IPS-15b (cell line): ENCODE results near the gene DIPK1B.
"Not testable (repeated sequence)": the region's sequence is repeated elsewhere in the genome, so short reads cannot be mapped to it uniquely, and the experiment has no call there.

Experiments
- H3K27me3 ChIP-seq: one replicate; pipeline ENCODE4 v1.6.1; 2013; ENCODE audit warnings: low read length; ENCODE audit not compliant: control insufficient read depth, insufficient read depth
- H3K36me3 ChIP-seq: one replicate; pipeline ENCODE4 v1.6.1; 2013; ENCODE audit warnings: low read length; ENCODE audit not compliant: control insufficient read depth, insufficient read depth
- H3K4me1 ChIP-seq: one replicate; pipeline ENCODE4 v1.6.1; 2013; ENCODE audit warnings: mild to moderate bottlenecking, low read length; ENCODE audit not compliant: control insufficient read depth, insufficient read depth
- H3K4me3 ChIP-seq: one replicate; pipeline ENCODE4 v1.5.1; 2013; ENCODE audit warnings: low read depth, low read length
- H3K9ac ChIP-seq: one replicate; pipeline ENCODE4 v1.6.1; 2013; ENCODE audit warnings: low read depth, mild to moderate bottlenecking, low read length
- H3K9me3 ChIP-seq: one replicate; pipeline ENCODE4 v1.6.1; 2013; ENCODE audit warnings: mild to moderate bottlenecking, low read length; ENCODE audit not compliant: control insufficient read depth, insufficient read depth

Gene DIPK1B

DNA sequence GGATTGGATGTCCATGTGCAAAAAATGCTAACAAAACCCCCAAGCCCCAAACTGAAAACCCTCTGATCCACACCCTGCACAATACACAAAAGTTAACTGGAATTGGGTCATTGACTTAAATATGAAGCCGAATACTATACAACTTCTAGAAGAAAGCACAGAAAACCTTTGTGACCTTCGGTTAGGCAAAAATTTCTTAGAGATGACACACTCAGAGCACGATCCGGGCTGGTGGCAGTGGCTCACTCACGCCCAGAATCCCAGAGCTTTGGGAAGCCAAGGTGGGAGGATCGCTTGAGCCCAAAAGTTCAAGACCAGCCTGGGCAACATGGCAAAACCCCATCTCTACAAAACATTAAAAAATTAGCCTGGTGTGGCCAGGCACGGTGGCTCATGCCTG is 1.8 kb upstream of the DIPK1B start:
- H3K4me1 ChIP-seq = no peaks in the 10 kb centered on the region
- H3K4me3 ChIP-seq = no peak overlapping the region
- no peak overlapping the region for H3K9ac ChIP-seq
- peaks cover 5% of the 10 kb centered on the region for H3K27me3 ChIP-seq
- H3K36me3 ChIP-seq = peaks cover 12% of the 10 kb centered on the region
- no peaks in the 10 kb centered on the region for H3K9me3 ChIP-seq

DNA sequence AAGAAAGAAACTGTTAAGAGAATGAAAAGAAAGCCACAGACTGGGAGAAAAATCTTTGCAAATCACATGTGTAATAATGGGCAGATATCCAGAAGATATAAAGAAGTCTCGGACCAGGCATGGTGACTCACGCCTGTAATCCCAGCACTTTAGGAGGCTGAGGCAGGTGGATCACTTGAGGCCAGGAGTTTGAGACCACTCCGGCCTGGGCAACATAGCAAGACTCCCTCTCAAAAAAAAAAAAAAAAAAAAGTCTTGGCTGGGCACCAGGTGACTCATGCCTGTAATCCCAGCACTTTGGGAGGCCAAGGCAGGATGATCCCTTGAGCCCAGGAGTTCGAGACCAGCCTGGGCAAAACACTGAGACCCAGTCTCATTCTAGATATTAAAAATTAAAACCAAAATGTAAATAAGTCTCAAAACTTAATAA is 1.1 kb upstream of the DIPK1B start:
- H3K4me1 ChIP-seq, H3K9me3 ChIP-seq, H3K27me3 ChIP-seq, H3K9ac ChIP-seq: not testable (repeated sequence)
- Histone ChIP-seq H3K36me3 (peaks cover 12% of the 10 kb centered on the region), H3K4me3 (peak overlapping the region; percentile 77)

DNA sequence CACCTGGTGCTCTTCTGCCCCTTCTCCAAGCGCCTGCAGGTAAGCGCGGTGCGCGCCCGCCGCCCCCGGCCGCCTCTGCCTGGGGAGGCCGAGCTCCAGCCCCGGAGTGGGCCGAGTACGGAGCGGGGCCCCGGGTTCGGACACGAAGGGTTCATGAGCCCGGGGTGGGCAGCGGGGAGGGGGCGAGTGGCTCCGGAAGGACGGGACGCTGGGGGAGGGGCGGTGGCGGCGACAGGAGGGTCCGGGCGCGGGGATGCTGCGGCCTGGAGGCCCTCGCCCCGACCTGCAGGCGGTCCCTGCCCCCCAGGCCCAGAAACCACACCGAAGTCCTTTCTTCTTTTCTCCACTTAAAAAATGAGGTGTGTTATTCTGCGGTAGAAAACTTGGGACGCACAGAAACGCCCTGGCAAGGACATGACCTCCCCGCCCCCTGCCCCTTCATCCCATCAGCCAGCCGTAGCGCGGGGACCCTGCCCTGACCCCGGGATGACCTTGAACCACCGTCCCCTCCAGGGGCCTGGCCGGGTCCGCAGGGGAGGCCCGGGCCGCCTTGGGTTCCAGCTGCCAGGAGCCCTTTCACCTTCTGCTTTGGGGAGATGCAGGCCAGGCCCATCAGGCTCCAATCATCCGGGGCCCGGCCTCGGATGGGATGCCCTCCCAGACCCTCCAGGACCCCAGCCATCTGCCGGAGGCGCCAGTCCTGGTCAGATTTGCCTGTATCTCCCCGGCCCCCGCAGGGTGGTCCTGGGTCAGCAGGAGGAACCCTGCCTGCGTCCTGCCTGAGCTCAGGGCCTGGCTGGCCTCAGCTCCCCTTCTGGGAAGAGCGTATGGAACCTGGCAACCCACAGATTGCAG is 545 bp downstream of the DIPK1B start:
- peak overlapping the region; percentile 60 for H3K9ac ChIP-seq
- H3K4me1 ChIP-seq = no peaks in the 10 kb centered on the region
- H3K36me3 ChIP-seq = peaks cover 12% of the 10 kb centered on the region
- H3K27me3 ChIP-seq = peaks cover 5% of the 10 kb centered on the region
- peak overlapping the region; percentile 54 for H3K4me3 ChIP-seq
- no peaks in the 10 kb centered on the region for H3K9me3 ChIP-seq

DNA sequence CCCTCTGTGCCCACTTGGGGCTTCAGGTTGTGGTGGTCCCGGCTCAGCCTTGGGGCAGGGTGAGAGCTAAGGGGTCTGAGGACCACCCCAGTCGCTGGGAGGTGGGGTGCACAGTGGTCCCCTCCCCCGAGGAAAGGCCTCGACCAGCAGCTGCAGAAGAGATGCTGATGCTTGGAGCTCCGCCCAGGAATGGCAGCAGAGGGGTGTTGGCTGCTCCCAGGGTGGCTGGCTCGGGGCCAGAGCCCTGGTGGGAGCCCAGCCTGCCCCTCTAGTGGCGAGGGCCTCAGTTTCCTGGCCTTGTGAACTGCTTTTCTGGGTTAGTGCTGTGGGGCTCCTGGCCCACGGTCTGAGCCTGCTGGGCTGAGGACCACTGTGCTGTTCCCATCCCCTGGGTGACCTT is 1.2 kb downstream of the DIPK1B start:
- Histone ChIP-seq H3K4me3 (peak overlapping the region; percentile 54), H3K9me3 (no peaks in the 10 kb centered on the region), H3K27me3 (peaks cover 5% of the 10 kb centered on the region), H3K4me1 (no peaks in the 10 kb centered on the region), H3K9ac (peak overlapping the region; percentile 60), H3K36me3 (peaks cover 16% of the 10 kb centered on the region)

DNA sequence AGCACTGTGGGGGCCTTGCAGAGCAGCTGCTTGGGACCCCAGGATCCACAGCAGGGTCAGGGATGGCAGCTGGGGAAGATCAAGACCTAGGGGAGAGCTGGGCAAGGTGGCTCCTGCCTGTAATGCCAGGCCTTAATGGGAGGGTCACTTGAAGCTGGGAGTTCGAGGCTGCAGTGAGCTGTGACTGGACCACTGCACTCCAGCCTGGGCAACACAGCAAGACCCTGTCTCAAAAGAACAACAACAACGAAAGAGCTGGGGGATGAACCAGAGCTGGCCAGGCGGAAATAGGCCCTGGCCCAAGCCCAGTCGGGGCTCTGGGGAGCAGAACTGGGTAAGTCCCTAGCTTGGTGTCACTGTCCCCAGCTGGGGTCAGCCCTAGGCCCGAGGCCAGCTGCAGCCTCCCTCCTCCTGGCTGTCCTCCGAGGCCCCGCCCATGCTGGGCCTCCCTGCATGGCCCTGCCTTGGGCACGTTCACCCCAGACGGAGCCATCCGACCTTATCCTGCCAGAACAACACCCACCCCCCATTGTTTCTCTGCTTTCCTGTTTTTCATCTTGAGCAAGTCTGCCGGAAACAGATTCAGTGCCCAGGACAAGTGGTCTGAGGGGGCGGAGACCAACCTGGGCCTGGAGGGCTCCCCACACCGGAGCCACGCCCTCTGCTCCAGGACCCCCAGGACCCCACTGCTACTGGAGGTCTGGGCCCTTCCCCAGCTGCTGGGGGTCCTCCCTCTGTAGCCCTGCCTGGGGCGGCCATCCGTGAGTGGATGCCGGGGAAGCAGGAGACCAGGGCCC is 1.9 kb downstream of the DIPK1B start:
- H3K36me3 ChIP-seq = peaks cover 16% of the 10 kb centered on the region
- H3K9me3 ChIP-seq = no peaks in the 10 kb centered on the region
- no peak overlapping the region for H3K4me3 ChIP-seq
- H3K27me3 ChIP-seq = peaks cover 5% of the 10 kb centered on the region
- H3K9ac ChIP-seq = peak overlapping the region; percentile 60
- H3K4me1 ChIP-seq = no peaks in the 10 kb centered on the region

DNA sequence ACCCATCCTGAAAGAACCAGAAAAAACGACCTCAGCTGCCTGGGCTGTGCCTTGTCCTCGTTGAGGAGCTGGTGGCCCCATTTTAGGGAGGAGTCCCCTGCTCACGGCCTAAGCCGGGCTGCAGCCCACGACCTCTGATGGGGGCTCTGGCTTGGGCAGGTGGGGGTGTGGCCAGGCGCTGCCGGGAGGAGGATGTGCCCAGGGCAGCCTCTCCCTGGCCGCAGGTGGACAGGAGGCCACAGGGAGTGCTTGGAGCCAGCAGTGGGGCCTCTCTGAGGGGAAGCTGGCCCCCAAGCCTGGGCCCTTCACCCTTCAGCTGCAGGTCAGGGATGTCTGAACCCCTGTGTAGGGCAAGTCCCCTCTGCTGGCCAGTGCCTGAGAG is 2.5 kb downstream of the DIPK1B start:
- Histone ChIP-seq H3K4me1 (no peaks in the 10 kb centered on the region), H3K27me3 (peaks cover 5% of the 10 kb centered on the region), H3K9me3 (no peaks in the 10 kb centered on the region), H3K36me3 (peaks cover 16% of the 10 kb centered on the region), H3K4me3 (no peak overlapping the region), H3K9ac (no peak overlapping the region)

DNA sequence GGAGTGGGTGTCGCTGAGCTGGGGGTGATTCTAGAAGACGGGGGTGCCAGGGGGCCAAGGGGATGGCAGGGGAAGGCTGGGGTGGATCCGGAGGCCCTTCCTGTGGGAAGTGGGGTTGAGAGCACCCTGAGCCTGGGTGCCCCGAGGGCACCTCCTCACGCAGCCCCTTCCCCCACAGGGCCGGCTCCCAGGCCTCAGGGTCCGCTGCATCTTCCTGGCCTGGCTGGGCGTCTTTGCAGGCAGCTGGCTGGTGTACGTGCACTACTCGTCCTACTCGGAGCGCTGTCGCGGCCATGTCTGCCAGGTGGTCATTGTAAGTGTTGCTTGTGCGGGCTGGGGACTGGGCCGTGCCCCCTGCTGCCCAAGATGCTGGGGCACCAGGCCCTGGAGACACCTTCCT is 5.0 kb downstream of the DIPK1B start:
- Histone ChIP-seq H3K4me1 (no peaks in the 10 kb centered on the region), H3K4me3 (no peak overlapping the region), H3K27me3 (no peaks in the 10 kb centered on the region), H3K9me3 (no peaks in the 10 kb centered on the region), H3K9ac (no peak overlapping the region), H3K36me3 (peaks cover 25% of the 10 kb centered on the region)

DNA sequence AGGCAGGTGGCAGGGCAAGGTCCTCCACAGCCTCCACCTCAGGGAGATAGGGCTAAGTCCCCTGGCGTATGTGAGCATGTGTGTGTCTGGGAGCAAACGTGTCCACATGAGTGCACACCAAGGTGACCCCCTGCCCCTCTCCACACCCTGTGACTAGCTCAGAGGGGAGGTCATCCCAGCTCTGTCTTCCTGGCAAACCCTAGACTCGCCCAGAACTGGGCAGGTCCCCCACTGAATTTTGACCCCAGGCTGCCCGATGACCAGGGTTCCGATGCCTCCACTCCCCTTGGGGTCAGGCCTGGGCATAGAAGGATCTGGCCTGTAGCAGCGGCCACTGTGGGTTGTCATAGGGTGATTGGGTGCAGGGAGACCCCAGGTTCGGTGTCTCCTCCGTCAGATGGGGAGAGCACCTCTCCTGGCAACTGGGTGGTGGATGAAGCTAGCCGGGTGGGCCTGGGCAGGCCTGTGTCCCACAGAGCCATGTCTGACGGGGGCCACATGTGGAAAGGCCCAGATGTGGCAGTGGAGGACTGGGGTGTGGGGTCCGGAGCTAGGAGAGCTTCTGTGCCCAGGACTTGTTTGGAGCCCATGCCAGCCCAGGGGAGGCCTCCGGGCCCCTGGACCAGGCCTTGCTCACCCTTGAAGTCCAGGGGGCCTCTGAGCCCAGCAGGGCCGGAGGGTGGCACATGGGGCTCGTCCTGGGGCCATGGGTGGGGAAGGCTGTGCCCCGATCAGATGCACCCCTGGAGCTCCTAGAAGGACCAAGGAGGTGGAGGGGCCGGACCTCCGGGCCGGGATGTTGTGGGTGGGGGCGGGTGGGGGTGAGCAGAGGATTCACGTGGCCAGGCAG is 6.2 kb downstream of the DIPK1B start:
- Histone ChIP-seq H3K9ac (no peak overlapping the region), H3K9me3 (no peaks in the 10 kb centered on the region), H3K4me1 (no peaks in the 10 kb centered on the region), H3K36me3 (peaks cover 37% of the 10 kb centered on the region), H3K27me3 (no peaks in the 10 kb centered on the region), H3K4me3 (no peak overlapping the region)

DNA sequence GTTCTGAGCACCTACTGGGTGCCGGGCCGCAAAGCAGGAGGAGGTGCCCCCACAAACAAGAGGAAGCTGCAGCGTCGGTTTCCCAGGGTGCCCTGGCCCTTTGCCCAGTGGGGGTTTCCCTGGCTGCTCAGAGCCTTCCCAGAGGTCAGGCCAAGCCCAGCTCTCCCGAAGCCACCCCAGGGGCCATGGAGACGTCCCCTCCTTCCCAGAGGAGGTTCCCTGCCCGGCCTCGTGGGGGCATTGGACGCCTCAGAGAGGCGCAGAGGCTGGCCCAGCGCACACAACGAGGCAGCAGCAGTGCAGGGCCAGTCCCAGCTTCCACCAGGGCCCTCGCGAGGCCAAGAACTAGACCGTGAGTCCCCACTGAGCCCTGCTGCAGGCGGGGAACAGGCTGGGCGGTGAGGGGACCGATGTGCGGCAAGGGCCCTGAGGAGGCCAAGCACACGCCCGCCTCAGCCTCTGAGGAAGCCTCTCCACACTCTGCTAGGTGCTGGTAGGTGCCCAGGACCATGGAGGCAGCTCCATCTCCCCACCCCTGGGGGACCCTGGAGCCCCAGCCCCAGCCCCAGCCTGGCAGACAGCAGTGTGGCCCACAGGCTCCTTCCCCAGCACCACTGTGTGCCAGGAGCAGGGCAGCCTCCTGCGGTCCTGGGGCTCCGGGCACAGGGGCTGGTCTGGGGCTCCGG is 7.0 kb downstream of the DIPK1B start:
- Histone ChIP-seq H3K4me3 (no peak overlapping the region), H3K4me1 (no peaks in the 10 kb centered on the region), H3K27me3 (no peaks in the 10 kb centered on the region), H3K9ac (no peak overlapping the region), H3K9me3 (no peaks in the 10 kb centered on the region), H3K36me3 (peaks cover 39% of the 10 kb centered on the region)

DNA sequence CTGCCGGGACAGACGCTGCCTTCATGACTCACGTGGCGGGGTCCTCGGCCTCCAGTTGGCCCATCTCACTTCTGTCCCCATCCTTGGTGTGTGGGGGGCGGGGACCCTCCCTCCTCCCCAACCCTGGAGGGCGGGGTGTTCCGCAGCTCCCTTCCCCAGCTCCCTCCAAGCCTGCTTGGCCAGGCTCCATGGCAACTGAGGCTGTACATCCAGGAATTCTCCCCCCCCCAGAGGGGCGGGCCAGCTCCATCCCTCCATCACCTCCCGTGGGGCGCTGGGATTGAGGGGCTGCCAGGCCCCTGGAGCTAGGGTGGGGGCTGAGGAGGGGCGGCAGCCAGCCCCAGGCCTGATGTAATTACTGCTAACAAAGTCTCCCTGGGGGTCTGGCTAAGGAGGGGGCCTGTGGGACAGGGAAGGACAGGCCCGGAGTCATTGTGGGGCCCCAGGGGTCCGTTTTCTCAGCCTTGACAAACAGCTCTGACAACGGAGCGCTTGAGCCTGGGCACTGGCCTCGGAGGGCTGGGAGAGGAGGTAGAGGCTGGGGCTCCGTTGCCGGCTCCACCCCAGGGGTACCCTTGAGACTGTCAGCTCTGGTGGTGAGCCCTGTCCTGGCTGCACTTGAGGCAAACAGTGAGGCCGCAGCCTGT is 8.0 kb downstream of the DIPK1B start:
- Histone ChIP-seq H3K9ac (no peak overlapping the region), H3K4me1 (no peaks in the 10 kb centered on the region), H3K27me3 (no peaks in the 10 kb centered on the region), H3K4me3 (no peak overlapping the region), H3K9me3 (no peaks in the 10 kb centered on the region), H3K36me3 (peaks cover 41% of the 10 kb centered on the region)
